NOMO-1 (cell line): ENCODE measurements around the gene HUS1B.
A peak's percentile ranks its signal among the peaks of the same experiment; 100 is the strongest.
"Not testable (repeated sequence)": the region's sequence is repeated elsewhere in the genome, so short reads cannot be mapped to it uniquely, and the experiment has no call there.

Source experiments
- DNase-seq, 2 experiments: peaks; one replicate each; lab custom pipeline; 2025; ENCODE audit not compliant: unreplicated experiment in 2 of 2; lab: John Stamatoyannopoulos, UW

Gene HUS1B

DNA sequence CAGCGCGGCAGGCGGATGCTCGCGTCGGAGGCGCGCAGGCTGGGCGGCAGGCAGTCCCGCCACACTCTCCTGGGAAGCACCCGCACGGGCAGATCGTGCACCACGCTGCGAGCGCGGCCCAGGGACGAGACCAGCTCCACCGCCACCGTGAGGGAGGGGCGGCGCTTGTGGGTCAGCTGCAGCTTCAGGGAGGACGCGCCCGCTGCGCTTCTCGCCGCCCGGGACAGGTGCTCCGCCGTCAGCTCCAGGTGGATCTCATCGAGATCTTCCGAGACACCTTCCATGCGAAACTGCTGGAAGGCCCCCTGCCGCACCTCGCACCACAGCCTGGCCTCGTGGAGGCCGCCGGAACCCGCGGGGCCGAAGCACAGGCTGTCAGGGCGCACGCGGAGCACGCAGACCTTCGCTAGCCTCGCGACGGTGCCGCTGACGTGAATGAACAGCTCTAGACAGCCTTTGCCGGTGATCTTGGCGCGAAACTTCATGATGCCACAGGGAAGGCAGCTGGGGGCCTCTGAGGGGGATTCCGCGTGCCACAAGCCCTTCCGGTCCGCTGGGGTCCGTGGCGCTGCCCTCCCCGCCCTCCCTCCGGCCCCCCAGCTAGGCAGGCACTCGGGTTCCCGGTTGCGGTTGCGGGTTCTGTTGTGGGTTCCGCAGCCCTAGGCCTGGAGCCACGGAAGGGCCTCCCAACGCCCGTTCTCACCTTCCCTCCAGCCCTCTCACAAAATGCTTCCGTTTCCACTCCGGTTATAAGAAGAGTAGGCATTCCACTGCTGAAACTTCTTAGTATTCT, at the start of gene HUS1B:
Gene HUS1B (minus strand): TSS at position 641 of the 793 bp plus-strand sequence. CDS start 156 bp downstream, at position 485.
- no peak for DNase-seq

DNA sequence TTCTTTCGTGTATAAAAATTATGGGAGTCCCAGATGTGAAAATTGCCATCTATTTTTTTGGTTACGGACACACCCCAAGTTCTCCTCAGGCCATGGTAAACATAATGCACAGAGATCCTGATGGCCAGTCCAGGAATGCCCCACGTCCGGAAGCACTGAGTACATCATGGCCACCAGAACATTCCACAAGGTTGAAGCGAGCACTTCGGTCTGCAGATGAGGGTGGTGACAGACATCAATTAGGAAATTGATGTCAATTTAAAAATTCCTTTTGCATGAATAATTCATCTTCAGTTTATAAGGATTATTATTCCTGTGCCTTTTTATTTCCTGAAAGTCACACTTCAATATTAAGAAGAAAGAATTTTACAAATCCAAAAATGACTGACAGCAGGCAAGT, 49.2 kb upstream of the HUS1B start:
- no peak for DNase-seq

DNA sequence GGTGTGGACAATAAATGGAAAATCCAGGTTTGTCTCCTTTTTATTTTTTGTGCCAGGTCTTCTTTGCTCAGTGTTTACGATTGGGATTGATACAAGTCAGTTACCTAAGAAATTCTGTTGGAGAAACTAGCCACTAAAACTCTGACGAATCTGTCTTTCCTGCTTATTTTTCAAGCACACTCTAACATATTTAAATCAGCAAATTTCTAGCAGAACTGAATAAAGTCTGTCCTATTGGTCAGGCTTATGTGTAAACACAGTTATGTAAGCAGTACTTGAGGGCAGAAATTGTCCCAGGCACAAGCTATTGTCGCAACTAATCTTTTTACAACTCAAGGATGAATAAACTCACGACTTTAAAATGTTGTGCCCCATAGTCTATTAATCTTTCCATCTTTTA, 48.1 kb upstream of the HUS1B start:
- no peak for DNase-seq

DNA sequence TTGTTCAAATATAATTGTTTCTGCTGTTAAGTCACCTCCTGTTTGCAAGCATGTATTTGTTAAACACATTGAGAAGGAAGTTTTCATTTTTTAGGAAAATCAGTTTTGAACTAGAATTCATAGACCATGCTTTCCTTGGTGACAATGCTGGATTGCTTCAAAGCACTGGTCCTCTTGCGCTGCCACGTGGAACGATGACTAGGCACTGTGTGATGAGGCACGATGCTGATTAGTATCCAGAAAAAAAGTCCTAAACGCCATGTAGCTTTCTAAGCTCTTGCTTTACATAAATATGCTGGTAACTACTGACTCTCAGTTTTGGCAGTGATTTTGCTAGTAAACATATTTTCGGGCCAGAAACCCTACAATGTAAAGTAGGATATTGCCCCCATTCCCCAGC, 47.1 kb upstream of the HUS1B start:
- no peak for DNase-seq

DNA sequence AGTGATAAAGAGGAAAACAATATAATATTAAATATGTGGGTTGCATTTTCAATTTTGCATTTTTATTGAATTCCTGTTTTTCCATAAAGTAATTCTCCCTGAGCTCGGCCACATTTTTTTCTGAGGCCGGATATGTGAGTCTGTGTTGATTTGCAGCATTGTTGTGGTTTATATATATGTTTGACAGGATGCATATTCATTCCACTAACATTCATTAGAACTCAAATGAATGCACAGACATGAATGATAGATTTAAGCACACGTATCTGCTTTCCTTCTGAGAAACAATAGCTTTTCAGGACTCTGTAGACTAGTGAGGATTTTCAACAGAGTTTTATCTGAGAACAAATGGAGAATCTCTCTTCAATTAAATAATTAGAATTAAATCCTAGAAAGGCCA, 46.7 kb upstream of the HUS1B start:
- no peak for DNase-seq

DNA sequence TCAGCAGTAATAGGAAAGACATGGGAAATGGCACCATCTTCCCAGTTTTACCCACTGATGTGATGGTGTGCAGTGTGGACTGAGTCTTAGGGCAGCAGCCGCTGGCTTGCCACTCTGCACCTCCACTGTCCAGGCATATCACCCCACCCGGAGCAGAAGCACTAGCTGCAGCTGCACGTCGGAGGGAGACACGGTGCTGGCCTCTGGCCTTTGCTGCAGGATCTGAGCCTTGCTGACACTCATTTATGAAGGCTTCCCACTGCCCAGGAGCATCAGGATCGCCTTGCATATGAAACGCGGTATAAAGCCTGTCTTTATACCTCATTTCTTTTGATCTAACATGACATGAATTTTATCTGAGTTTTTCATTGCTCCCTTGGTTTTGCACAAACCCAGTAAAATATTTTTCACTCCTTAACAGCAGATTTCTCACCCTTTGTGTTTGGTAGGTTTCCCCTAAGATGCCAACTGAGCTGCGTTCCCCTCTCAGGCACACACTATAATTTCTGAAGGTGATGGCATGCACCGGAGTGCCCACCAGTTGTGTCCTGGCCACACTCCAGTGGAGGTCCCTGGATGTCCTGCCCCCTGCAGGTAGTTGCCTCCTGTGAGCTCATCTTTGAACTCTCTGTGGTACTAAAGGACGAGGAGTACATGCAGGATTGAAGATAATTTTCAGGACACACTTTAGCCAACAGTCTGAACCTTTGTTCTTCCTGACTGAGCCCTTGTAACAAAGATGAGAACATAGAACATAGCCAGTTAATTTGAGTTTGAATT, 45.0 kb upstream of the HUS1B start:
- DNase-seq = no peak

DNA sequence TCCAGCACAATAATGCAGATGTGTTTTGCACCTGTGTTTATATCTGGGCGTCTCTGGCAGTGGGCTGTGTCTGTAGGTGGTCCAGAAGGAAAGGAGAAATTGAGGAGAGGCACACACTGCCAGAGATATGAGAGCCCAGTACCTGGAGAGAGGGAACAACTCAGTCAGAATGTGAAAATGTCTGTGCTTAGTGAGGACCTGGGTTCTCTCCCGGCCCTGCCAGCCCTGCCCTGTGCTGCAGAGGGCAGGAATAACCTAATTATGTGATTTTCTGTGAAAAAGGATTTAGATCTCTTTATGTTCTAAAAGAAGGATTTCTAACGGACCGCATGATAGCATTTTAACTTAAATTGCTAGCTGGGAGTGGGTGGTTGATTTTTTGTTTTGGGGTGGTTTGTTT, 44.3 kb upstream of the HUS1B start:
- DNase-seq = no peak

DNA sequence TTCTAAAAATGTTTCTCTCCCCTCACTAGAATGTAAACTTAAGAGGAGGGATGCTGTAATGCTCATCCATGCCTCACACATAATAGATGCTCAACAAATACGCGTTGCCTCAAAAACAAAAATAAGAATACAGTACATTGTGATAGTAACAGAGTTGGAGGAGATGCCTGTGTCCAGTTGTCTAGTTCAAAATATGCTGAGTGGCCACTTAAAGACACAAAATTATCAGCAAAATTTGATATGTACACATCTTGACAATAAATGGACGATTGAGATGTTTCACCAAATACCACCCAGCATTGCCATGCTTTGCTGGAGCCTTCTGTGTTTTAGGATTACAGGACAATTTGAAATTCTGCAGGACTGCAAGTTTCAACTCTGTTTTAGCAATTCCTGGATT, 43.6 kb upstream of the HUS1B start:
- no peak for DNase-seq

DNA sequence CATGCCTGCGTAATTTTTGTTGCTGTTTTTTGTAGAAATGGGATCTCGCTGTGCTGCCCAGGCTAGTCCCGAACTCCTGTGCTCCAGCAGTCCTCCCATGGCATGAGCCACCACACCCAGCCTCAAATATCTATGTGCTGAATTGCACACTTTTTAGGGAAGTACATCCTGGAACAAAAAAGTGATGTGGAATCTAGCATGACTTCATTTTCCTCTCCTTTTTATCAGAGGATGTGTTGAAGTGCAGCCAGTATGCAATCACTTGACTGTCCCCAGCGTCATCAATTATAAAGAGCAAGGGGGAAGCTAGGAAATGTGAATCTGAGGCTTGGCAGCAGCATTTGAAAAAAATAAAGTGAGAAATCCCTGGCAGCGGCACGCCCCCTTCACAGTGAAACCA, 42.4 kb upstream of the HUS1B start:
- DNase-seq = no peak

DNA sequence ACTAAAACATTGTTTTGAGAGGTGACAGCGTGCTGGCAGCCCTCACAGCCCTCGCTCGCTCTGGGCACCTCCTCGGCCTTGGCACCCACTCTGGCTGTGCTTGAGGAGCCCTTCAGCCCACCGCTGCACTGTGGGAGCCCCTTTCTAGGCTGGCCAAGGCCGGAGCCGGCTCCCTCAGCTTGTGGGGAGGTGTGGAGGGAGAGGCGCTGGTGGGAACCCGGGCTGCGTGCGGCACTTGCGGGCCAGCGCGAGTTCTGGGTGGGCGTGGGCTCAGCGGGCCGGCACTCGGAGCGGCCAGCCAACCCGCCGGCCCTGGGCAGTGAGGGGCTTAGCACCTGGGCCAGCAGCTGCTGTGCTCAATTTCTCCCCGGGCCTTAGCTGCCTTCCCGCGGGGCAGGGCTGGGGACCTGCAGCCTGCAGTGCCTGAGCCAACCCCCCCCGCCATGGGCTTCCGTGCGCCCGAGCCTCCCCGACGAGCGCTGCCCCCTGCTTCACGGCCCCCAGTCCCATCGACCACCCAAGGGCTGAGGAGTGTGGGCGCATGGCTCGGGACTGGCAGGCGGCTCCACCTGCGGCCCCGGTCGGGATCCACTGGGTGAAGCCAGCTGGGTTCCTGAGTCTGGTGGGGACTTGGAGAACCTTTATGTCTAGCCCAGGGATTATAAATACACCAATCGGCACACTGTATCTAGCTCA, 37.7 kb upstream of the HUS1B start:
- not testable (repeated sequence) for DNase-seq

DNA sequence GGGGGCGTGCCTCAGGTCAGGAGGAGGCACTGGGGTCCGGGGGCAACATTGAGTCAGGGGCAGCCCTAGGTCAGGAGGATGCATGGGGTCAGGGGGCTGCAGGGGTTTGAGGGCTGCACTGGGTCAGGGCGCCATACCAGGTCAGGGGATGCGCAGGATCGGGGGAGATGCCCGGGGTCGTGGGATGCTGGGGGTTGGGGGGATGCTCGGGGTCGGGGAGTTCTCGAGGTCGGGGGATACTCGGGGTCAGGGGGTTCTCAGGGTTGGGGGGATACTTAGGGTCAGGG, 36.8 kb upstream of the HUS1B start:
- no peak for DNase-seq

DNA sequence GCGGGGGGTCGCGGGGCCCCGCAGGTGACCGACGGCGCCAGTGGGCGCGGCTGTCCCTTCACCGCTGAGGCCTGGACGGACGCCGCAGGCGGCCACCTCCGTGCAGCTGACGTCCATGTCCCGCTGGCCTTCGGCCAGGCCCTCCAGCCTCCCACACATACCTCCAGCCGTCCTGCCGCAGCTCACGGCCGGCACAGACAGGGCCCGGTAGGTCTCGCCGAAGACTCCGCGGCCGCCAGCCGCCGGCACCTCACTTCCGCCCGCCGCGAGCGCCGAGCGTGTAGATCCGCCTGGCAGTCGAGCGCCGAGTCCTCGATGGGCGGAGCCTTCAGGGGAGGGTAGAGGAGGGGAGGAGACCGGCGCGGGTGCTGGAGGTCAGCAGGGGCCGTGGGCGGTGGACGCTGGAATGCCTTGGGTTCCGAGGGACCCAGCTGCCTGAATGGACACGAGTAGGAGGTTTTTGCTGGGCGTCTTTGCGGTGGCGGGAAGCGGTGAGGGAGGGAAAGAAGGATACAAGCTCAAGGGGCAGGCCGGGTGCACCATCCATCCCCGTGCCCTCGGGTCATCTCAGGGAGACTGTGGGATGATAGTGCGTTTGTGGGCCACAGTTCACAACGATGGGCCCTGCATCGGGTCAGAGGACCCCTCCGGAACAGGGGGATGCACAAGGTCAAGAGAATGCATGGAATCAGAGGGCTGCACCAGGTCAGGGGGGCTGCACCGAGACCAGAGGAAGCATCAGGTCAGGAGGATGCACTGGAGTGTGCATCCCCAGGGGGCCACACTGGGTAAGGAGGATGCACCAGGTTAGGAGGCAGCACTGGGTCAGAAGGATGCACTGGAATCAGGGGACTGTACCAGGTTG, 36.2 kb upstream of the HUS1B start, which contains the start of gene EXOC2:
Gene EXOC2 (minus strand): TSS at position 282 of the 865 bp plus-strand sequence. CDS start 55,321 bp downstream, outside the sequence.
- peak; percentile 80 to 85 for DNase-seq

DNA sequence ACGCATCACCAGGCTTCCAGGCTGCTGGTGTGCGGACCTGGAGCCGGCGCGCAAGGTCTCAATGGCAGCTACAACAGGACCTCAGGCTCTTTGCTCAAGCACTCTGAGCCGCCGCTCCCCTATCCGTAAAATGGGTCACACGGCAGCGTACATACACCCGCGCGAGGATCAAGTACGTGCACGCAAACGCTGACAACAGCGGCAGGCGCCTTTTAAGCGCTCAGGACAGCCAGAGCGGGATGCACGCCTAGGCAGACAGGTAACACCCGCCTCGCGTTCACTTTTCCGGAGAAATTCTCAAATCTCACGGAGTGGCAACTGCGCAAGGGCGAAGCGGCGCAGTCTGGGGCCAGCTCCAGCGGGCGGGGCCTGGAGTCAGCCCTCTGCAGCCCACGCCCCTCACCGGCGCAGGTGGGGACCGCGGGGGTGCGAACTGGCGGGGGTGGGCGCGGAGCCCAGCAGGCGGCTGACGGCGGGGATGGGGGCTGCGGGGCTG, 35.5 kb upstream of the HUS1B start:
- peak; percentile 27 to 48 for DNase-seq

DNA sequence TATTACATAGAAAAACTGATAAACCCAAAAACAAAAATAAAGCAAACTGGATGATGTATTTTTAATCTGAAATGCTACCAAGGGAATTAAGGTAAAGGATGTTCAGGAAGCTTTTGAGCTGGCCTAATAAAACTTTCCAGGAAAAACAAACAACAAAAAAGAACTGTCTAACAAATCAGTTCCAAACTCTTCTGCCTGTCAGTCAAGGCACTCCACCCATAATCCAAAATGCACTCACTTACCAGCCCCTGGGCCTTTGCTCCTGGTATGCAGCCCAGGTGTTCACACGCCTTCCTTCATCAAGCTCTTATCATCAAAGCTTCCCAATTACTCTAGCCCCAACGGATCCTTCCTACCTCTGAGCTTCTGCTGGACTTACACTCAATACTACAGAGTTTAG, 32.3 kb upstream of the HUS1B start:
- no peak for DNase-seq

DNA sequence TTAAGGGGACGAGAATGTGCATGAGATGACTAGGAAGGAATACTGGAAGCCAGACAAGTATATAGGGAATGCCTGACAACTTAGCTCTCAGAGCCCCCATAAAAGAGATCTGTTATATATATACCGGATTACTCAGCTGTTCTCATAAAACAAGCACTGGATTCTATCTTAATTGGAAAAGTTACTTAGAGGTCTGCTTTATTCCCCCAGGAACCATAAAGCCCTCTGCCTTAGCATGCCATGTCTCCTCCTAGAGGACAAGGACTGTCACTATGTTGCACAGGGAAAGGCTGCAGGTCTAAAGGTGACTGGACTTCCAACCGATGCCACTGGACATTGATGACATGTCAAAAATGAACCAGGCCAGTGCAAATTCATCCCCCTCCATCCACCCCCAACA, 29.6 kb upstream of the HUS1B start:
- DNase-seq = no peak

DNA sequence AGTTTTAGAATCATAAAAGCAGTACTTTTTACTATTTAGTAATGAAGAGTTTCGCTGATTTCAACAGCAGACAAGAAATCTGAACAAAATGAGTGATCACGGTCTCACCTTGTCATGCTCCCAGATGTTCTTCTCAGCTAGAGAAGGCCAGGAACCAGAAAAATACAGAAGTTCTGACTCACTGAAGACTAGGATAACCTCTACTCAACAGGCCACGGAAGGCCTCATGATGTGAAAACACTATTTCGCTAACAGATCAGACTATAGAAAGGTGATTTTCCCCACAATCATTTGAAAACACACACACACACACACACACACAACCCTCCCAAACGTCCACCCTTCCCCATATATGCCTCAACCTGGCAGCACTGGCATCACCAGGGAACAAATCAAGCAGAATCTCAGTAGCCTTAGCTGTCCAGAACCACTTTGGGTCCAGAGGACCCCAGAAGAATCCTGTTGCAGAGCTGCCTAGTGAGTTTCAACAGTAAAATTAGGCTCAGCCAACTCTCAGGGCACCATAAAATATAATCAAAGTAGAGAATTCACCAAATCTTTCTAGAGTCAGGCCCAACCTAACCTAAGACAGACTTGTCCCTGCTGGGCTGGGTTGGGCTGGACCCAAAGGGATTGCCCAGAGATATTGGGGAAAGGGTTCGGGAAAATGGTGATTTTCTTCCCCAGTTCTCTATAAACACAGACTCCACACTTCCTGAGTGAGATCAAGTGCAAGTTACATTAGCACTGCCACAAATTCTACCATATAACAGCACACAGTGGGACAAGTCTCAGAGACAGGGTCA, 28.1 kb upstream of the HUS1B start:
- DNase-seq = no peak

DNA sequence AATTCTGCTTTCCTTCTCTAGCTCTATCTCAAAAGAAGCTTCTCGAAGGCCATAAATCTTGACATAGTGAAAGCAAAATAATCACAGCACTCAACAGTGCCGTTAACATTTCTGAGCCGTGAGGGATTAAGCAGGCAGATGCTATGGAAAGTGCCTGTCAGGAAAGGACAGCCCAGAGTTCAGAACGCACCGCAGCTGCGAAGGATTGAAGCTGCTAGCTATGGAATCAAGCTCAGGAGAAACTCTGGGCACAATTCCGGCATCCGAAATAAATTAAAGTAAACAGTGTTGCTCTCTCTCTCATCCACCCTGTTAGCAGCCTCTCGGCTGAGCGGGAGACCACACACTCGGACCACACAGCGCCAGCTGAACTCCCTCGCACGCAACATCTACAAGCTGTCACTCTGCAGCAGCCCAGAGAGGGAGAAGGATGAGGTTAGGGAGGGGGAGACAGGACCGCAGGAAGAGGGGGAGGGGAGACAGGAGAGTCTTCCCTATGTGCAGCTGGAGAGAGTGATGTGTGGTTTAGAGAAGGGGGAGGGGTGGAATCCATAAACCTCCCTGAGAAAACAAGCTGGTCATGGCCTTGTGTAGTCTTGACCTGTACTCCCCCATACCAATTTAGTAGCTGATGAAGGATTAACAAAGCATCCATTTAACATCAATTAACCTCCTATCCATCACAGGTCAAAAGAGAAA, 27.0 kb upstream of the HUS1B start:
- no peak for DNase-seq

DNA sequence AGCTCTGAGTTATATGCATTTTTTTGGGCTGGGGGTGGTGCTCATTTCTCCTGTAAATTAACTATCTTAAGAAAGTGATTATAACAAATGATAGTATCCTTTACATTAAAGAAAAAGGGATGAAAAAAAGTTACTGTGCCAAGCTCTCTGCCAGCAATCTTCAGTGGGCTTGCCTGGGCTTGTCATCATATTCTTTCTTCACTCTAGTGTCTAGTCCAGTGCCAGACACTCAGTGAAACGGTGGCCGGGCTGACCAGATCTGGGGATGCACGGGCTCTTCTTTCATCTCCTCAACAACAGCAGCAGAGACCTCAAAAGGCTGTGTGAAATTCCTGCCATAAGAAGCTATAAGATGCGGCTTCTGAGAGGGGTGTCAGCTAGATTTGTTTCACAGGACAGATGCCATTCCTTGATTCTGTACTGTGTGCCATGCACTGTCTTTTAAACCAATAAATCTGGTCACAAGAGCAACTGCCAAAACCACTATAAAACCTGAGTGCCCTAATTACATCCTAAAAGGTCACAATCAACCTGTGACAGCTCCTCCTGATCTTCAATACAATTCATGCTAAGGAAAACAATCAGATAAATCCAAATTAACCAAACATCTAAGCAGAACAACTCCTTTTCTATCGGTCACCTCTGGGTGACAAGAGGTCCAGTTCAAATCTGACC, 23.9 kb upstream of the HUS1B start:
- no peak for DNase-seq

DNA sequence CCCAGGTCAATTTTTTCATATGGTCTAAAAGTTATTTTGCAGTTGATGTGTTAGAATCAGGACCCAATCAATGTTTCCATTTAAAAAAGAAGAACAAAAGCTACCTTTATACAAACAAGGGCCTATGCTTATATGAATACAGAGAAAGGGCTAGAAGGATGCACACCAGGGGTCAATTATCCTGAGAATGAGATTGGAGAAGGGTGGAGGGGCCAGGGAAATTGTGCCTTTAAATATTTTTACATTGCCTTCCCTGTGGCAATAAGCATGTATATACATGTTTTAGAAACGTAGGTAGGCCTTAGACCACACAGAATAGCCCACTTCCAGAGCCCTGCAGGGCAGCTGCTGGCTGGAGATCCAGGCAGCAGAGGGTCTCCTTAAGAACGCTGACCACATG, 23.4 kb upstream of the HUS1B start:
- no peak for DNase-seq
